ENCODE results near the gene TES. TPM values are rescaled to one million over a fixed set of nuclear protein-coding genes. Genes with fewer than 3 reads are reported as not detected.
"Not testable (repeated sequence)": the region's sequence is repeated elsewhere in the genome, so short reads cannot be mapped to it uniquely, and the experiment has no call there.

TES gene
- polyA plus RNA-seq, 1 donor (not counting 4 experiments of a cell fraction or from before 2014, with no cell fraction given), result 187 TPM

DNA sequence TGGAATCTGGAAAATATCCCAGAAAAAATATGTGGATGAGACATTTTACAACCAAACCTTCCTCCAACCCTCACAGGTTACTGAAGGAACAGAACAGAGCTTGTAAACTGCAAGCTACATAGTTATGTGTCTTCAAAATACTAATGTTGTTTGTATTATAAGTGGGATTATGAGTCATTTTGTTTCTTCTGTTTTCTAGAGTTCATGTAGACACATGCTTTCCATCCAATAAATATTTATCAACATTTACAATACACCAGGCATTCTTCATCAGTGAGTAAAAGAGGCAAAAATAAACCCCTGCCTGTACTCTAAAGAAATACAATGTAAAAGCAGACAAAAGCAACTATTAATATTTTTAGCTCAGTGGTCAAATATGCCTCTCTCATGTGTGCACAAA lies 38.0 kb upstream of the TES start:
- H3K36me3 ChIP-seq (ENCODE audit: control insufficient read depth in 2 of 2, extremely low read depth in 1 of 2, insufficient read depth in 2 of 2, low read length in 2 of 2), result no peaks in the 10 kb centered on the region
- no peak for TF ChIP-seq EZH2 (IDR thresholded peaks at IDR 0.05; ENCODE audit: low read length)
- TF ChIP-seq, protein P1, sequence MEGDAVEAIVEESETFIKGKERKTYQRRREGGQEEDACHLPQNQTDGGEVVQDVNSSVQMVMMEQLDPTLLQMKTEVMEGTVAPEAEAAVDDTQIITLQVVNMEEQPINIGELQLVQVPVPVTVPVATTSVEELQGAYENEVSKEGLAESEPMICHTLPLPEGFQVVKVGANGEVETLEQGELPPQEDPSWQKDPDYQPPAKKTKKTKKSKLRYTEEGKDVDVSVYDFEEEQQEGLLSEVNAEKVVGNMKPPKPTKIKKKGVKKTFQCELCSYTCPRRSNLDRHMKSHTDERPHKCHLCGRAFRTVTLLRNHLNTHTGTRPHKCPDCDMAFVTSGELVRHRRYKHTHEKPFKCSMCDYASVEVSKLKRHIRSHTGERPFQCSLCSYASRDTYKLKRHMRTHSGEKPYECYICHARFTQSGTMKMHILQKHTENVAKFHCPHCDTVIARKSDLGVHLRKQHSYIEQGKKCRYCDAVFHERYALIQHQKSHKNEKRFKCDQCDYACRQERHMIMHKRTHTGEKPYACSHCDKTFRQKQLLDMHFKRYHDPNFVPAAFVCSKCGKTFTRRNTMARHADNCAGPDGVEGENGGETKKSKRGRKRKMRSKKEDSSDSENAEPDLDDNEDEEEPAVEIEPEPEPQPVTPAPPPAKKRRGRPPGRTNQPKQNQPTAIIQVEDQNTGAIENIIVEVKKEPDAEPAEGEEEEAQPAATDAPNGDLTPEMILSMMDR (optimal IDR thresholded peaks at IDR 0.05 in 1 of 3, IDR thresholded peaks at IDR 0.05 in 1 of 3, conservative IDR thresholded peaks at IDR 0.05 in 1 of 3; ENCODE audit: extremely low read depth in 1 of 3, insufficient read depth in 2 of 3, low read length in 3 of 3), result no peak
- DNase-seq (ENCODE audit: low read depth, low spot score), result no peak
- no peaks in the 10 kb centered on the region for H3K9me1 ChIP-seq (ENCODE audit: control insufficient read depth, extremely low read depth, insufficient read depth, low read length)
- H2AFZ ChIP-seq (ENCODE audit: control insufficient read depth, low read length), result no peak overlapping the region
- peaks cover 23% of the 10 kb centered on the region for H3K4me1 ChIP-seq (ENCODE audit: control insufficient read depth, extremely low read depth, insufficient read depth, low read length)
- H4K20me1 ChIP-seq (ENCODE audit: control insufficient read depth, extremely low read depth, insufficient read depth, low read length), result no peaks in the 10 kb centered on the region
- H3K9ac ChIP-seq (ENCODE audit: control insufficient read depth, extremely low read depth, insufficient read depth, low read length), result peak overlapping the region; percentile 26
- no peaks in the 10 kb centered on the region for H3K27me3 ChIP-seq (ENCODE audit: control insufficient read depth, extremely low read depth, insufficient read depth, low read length)
- H3K79me2 ChIP-seq (ENCODE audit: control insufficient read depth, insufficient read depth, low read length), result no peaks in the 10 kb centered on the region
- H3K27ac ChIP-seq (ENCODE audit: control insufficient read depth, insufficient read depth, low read length), result no peak overlapping the region
- no peak for FAIRE-seq
- H3K9me3 ChIP-seq (ENCODE audit: control insufficient read depth, low read depth, low read length), result no peaks in the 10 kb centered on the region
- H3K4me3 ChIP-seq (ENCODE audit: control insufficient read depth in 2 of 3, extremely low read depth in 1 of 3, insufficient read depth in 2 of 3, low read depth in 1 of 3, low read length in 3 of 3), result no peak overlapping the region
- no peak overlapping the region for H3K4me2 ChIP-seq (ENCODE audit: control insufficient read depth, extremely low read depth, insufficient read depth, low read depth, low read length)
- dilution Hi-C loops (cut with MboI; ENCODE audit: extremely low pct_ligation_motif_present, low sequenced_read_pairs), result no loop called here

DNA sequence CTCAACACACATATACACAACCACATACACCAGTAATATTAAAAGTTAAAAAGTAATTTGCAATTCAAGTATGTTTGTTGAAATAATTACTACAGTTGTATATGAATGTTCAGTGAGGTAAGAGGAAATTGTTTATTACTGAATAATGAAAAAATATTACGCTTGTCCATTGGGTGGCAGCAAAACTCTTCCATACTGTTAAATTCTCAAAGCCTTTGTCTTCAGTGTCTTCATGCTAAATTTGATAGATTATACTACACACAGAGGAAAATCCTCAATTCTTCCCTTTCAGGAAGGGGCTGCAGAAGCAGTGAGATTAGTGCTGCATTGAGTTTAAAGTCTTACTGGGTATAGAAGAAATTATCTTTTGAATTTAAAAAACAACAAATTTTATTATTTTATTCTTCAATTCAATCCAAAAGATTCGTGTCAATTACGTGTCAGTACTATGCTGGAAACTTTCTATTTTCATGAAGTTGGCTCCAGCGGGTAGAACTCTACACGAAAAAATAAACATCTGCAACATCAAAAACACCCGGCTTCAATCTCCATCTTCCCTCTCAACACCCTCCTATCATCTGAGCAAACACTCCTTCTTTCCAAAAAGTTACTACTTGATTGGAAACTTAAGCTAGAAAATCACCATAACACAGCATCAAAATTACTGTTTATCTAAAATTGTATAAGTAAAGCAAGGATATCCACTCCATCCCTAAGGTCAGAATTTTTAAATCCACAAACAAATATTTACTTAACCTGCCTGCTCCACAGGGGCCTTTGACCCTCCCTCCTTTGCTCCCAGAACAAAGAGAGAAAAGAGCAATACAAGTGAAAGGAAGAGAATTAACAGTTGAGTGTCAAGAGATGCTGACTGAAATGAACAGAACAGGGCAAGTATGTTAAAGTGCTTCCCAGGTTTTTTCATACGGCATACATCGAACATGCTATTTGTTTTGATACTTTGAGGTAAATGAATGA lies 37.0 kb upstream of the TES start:
- DNase-seq (ENCODE audit: low read depth, low spot score), result no peak
- TF ChIP-seq, protein P1 (optimal IDR thresholded peaks at IDR 0.05 in 1 of 3, IDR thresholded peaks at IDR 0.05 in 1 of 3, conservative IDR thresholded peaks at IDR 0.05 in 1 of 3; ENCODE audit: extremely low read depth in 1 of 3, insufficient read depth in 2 of 3, low read length in 3 of 3), result peak in 1 of 3 experiments; percentile 10
- TF ChIP-seq EZH2 (IDR thresholded peaks at IDR 0.05; ENCODE audit: low read length), result no peak
- Histone ChIP-seq H3K36me3 (ENCODE audit: control insufficient read depth in 2 of 2, extremely low read depth in 1 of 2, insufficient read depth in 2 of 2, low read length in 2 of 2) (no peaks in the 10 kb centered on the region), H3K9me3 (ENCODE audit: control insufficient read depth, low read depth, low read length) (no peaks in the 10 kb centered on the region), H3K27me3 (ENCODE audit: control insufficient read depth, extremely low read depth, insufficient read depth, low read length) (no peaks in the 10 kb centered on the region), H3K9ac (ENCODE audit: control insufficient read depth, extremely low read depth, insufficient read depth, low read length) (no peak overlapping the region), H3K27ac (ENCODE audit: control insufficient read depth, insufficient read depth, low read length) (no peak overlapping the region), H3K9me1 (ENCODE audit: control insufficient read depth, extremely low read depth, insufficient read depth, low read length) (no peaks in the 10 kb centered on the region), H2AFZ (ENCODE audit: control insufficient read depth, low read length) (no peak overlapping the region), H3K79me2 (ENCODE audit: control insufficient read depth, insufficient read depth, low read length) (no peaks in the 10 kb centered on the region), H3K4me1 (ENCODE audit: control insufficient read depth, extremely low read depth, insufficient read depth, low read length) (peaks cover 29% of the 10 kb centered on the region), H3K4me2 (ENCODE audit: control insufficient read depth, extremely low read depth, insufficient read depth, low read depth, low read length) (no peak overlapping the region), H4K20me1 (ENCODE audit: control insufficient read depth, extremely low read depth, insufficient read depth, low read length) (no peaks in the 10 kb centered on the region), H3K4me3 (ENCODE audit: control insufficient read depth in 2 of 3, extremely low read depth in 1 of 3, insufficient read depth in 2 of 3, low read depth in 1 of 3, low read length in 3 of 3) (no peak overlapping the region)
- dilution Hi-C loops (cut with MboI; ENCODE audit: extremely low pct_ligation_motif_present, low sequenced_read_pairs), result no loop called here
- FAIRE-seq, result no peak

DNA sequence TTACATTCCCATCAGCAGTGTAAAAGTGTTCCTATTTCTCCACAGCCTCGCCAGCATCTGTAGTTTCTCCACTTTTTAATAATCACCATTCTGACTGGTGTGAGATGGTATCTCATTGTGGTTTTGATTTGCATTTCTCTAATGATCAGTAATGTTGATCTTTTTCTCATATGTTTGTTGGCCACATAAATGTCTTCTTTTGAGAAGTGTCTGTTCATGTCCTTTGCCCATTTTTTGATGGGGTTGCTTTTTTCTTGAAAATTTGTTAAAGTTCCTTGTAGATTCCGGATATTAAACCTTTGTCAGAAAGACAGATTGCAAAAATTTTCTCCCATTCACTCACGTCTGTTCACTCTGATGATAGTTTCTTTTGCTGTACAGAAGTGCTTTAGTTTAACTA lies 35.2 kb upstream of the TES start:
- peaks cover 29% of the 10 kb centered on the region for H3K4me1 ChIP-seq (ENCODE audit: control insufficient read depth, extremely low read depth, insufficient read depth, low read length)
- H3K9me3 ChIP-seq (ENCODE audit: control insufficient read depth, low read depth, low read length), result not testable (repeated sequence)

More for the DNA sequence above, 35.2 kb upstream of the TES start:
- dilution Hi-C loops (cut with MboI; ENCODE audit: extremely low pct_ligation_motif_present, low sequenced_read_pairs); H2AFZ ChIP-seq (ENCODE audit: control insufficient read depth, low read length); H4K20me1 ChIP-seq (ENCODE audit: control insufficient read depth, extremely low read depth, insufficient read depth, low read length); FAIRE-seq; H3K4me2 ChIP-seq (ENCODE audit: control insufficient read depth, extremely low read depth, insufficient read depth, low read depth, low read length); H3K9ac ChIP-seq (ENCODE audit: control insufficient read depth, extremely low read depth, insufficient read depth, low read length); H3K27me3 ChIP-seq (ENCODE audit: control insufficient read depth, extremely low read depth, insufficient read depth, low read length); H3K9me1 ChIP-seq (ENCODE audit: control insufficient read depth, extremely low read depth, insufficient read depth, low read length); H3K4me3 ChIP-seq (ENCODE audit: control insufficient read depth in 2 of 3, extremely low read depth in 1 of 3, insufficient read depth in 2 of 3, low read depth in 1 of 3, low read length in 3 of 3); H3K79me2 ChIP-seq (ENCODE audit: control insufficient read depth, insufficient read depth, low read length); H3K36me3 ChIP-seq (ENCODE audit: control insufficient read depth in 2 of 2, extremely low read depth in 1 of 2, insufficient read depth in 2 of 2, low read length in 2 of 2); DNase-seq (ENCODE audit: low read depth, low spot score); H3K27ac ChIP-seq (ENCODE audit: control insufficient read depth, insufficient read depth, low read length): not testable (repeated sequence)
